ENCODE measurements around the gene LHFPL2. TPM values are rescaled to one million over a fixed set of nuclear protein-coding genes. Genes with fewer than 3 reads are reported as not detected.

Gene LHFPL2
- total RNA-seq, 4 donors from 2014 or later: 14.7 to 127 (median 28.0) TPM

DNA sequence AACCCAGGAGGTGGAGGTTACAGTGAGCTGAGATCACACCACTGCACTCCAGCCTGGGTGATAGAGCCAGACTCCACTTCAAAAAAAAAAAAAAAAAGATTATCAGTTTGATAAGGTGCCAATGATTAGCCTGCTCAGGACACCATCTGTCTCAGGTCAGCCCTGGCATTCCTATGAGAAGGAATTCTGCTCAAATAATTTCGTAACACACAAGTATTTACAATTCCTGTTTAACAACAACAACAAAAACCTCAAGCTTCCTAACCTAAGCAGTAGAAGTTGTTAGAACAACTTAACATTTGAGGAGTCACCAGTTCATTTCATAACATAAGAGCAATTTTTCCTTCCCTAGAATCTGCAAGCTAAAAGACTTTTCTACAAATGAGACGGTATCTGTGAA lies 85.0 kb downstream of the LHFPL2 start:
- Histone ChIP-seq H3K36me3 (no peaks in the 10 kb centered on the region), H3K4me1 (peaks cover 0 to 10% of the 10 kb centered on the region in 2 donors), H3K27ac (no peak overlapping the region), H3K27me3 (no peaks in the 10 kb centered on the region), H3K4me3 (no peak overlapping the region), H3K9me3 (no peaks in the 10 kb centered on the region)
- no peak for DNase-seq
- no peak for TF ChIP-seq POLR2A (IDR thresholded peaks at IDR 0.05)
- TF ChIP-seq, protein P1, sequence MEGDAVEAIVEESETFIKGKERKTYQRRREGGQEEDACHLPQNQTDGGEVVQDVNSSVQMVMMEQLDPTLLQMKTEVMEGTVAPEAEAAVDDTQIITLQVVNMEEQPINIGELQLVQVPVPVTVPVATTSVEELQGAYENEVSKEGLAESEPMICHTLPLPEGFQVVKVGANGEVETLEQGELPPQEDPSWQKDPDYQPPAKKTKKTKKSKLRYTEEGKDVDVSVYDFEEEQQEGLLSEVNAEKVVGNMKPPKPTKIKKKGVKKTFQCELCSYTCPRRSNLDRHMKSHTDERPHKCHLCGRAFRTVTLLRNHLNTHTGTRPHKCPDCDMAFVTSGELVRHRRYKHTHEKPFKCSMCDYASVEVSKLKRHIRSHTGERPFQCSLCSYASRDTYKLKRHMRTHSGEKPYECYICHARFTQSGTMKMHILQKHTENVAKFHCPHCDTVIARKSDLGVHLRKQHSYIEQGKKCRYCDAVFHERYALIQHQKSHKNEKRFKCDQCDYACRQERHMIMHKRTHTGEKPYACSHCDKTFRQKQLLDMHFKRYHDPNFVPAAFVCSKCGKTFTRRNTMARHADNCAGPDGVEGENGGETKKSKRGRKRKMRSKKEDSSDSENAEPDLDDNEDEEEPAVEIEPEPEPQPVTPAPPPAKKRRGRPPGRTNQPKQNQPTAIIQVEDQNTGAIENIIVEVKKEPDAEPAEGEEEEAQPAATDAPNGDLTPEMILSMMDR (IDR thresholded peaks at IDR 0.05): no peak
- intact Hi-C loops (cut with DNase I; ENCODE audit: low total_unique reads): no loop called here

DNA sequence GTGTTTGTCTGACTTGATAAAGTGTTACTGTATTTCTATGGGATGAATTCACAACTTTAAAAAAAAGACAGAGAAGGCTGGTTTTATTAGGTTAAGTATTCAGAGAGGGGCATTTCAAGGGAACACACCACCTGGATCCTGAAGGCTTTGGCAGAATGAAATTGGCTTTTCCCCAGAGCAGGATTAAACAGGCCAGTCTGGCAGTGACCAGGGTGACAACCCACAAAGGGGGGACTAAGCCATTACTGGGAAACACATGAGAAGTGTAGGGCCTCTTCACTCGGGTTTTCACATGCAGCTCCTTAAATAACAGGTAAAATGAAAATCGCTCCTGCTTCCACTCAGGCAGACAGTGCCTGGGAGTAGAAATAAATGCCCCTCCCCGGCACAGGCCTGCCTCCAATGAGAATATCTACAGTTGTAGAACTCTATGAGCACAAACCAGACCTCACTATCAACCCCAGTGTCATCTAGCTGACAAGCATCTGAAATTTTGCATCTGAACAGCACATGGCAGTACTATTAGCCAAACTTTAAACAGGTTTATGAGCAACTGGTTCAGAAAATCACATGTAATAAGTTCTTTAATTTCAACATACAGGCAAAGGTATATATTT lies 85.8 kb downstream of the LHFPL2 start:
- no peaks in the 10 kb centered on the region for H3K9me3 ChIP-seq
- no peaks in the 10 kb centered on the region for H3K36me3 ChIP-seq
- H3K4me1 ChIP-seq: peaks cover 0 to 10% of the 10 kb centered on the region in 2 donors
- no peak overlapping the region for H3K4me3 ChIP-seq
- intact Hi-C loops (cut with DNase I; ENCODE audit: low total_unique reads): no loop called here
- H3K27me3 ChIP-seq: no peaks in the 10 kb centered on the region
- DNase-seq: no peak
- H3K27ac ChIP-seq: no peak overlapping the region
- TF ChIP-seq, protein P1 (IDR thresholded peaks at IDR 0.05): no peak
- TF ChIP-seq POLR2A (IDR thresholded peaks at IDR 0.05): no peak

DNA sequence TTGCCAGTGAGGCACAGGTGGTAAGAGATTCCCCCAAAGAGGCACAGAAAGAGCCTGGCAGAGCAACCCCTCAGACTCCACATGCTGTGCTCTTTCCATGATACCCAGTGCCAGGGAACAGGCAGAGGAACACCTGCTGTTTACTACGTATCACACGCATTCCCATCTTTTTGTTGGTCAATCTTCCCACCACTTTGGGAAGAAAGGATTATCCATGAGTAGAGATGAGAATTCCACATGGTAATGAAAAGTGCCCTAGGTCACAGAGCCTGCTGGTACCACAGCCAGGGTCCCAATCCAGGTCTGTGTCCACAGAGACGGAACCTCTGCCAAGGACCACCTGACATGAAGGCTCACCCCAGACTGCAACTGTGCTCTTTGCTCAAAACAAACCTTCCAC lies 86.6 kb downstream of the LHFPL2 start:
- no peak overlapping the region for H3K4me3 ChIP-seq
- intact Hi-C loops (cut with DNase I; ENCODE audit: low total_unique reads): no loop called here

DNA sequence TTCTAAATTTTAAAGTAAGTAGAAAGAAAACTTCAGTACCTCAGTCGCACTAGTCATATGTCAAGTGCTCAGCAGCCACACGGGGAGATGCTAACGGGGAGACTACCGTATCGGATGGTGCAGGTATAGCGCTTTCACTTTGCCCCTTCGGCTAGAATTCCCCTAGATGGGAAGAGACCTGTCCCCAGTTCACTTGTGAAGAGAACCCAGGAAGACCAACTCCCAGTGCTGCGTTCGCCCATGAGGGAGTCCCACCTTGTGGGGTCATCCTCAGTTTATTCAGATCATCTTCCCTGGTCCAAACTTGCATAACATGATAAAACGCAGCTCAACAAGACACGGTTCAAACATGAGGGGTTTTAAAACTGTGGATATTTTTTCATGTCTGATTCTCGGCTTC lies 87.3 kb downstream of the LHFPL2 start:
- TF ChIP-seq, protein P1 (IDR thresholded peaks at IDR 0.05): no peak
- no peak for DNase-seq

More for the DNA sequence above, 86.6 kb downstream of the LHFPL2 start:
- Histone ChIP-seq H3K27me3 (no peaks in the 10 kb centered on the region), H3K27ac (no peak overlapping the region), H3K36me3 (no peaks in the 10 kb centered on the region), H3K4me1 (peaks cover 0 to 5% of the 10 kb centered on the region in 2 donors), H3K9me3 (no peaks in the 10 kb centered on the region)
- TF ChIP-seq POLR2A (IDR thresholded peaks at IDR 0.05): no peak
- TF ChIP-seq, protein P1 (IDR thresholded peaks at IDR 0.05): no peak
- no peak for DNase-seq

DNA sequence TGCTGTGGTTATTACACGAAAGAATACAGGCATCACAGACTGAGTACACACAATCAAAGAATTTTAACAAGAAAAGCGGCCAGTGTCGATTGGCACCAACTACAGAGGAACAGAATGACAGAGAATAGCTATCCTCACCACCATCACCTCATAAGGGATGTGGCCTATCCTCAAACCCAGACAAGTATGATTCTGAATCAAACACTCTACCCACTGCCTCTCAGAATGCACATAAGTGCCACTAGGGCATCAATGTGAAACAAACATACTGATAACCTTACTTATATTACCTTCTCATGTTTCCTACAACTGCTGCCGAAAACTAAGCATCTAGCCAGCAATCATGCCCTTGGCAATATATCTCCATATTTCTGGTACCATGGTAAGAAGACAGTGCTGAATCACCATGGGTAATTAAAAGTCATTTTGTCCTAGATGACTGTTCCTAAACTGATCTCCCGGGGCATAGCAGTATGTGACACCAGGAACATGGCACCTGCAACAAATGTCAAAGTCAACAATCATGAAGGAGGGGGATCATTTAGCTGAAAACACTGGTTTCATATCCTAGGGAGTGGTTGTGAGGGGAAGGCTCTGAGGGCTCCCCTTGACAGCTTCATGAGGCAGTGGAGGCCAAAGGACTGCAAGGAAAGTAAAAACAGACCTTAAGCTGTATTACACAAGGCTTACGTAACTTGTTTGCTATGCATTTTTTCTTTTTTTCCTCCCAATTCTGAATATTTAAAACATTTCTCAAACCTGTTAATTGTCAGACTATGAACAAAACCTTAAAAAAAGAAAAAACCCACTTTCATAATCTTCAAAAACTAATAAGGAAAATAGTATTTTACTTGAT lies 88.3 kb downstream of the LHFPL2 start:
- intact Hi-C loops (cut with DNase I; ENCODE audit: low total_unique reads): no loop called here
- H3K27me3 ChIP-seq: no peaks in the 10 kb centered on the region

More for the DNA sequence above, 87.3 kb downstream of the LHFPL2 start:
- no peak overlapping the region for H3K4me3 ChIP-seq
- no peaks in the 10 kb centered on the region for H3K27me3 ChIP-seq
- H3K36me3 ChIP-seq: no peaks in the 10 kb centered on the region
- no peaks in the 10 kb centered on the region for H3K9me3 ChIP-seq
- no peaks in the 10 kb centered on the region for H3K4me1 ChIP-seq
- intact Hi-C loops (cut with DNase I; ENCODE audit: low total_unique reads): no loop called here
- H3K27ac ChIP-seq: no peak overlapping the region

More for the DNA sequence above, 88.3 kb downstream of the LHFPL2 start:
- H3K27ac ChIP-seq: no peak overlapping the region
- no peak for DNase-seq
- H3K9me3 ChIP-seq: no peaks in the 10 kb centered on the region
- no peaks in the 10 kb centered on the region for H3K36me3 ChIP-seq
- TF ChIP-seq POLR2A (IDR thresholded peaks at IDR 0.05): no peak
- TF ChIP-seq, protein P1 (IDR thresholded peaks at IDR 0.05): no peak
- H3K4me1 ChIP-seq: no peaks in the 10 kb centered on the region
- no peak overlapping the region for H3K4me3 ChIP-seq

All from uterus (tissue), 4 donors.